Pancreas (tissue), 10 donors: Measurements from ENCODE around the gene ATIC. TPM values are rescaled to one million over a fixed set of nuclear protein-coding genes. Genes with fewer than 3 reads are reported as not detected.
"Not testable (repeated sequence)": the region's sequence is repeated elsewhere in the genome, so short reads cannot be mapped to it uniquely, and the experiment has no call there.

Source experiments
- ATAC-seq, 4 donors: fragments of 200-7000 bp; cut with Tn5 transposase; one replicate each; pipeline versions ENCODE4 v1.8.0 to v1.9.1; 2020; ENCODE audit warnings: mild to moderate bottlenecking in 4 of 4, moderate library complexity in 4 of 4
- DNase-seq, 6 donors: peaks; one replicate each; pipeline ENCODE4 v3.0.0-alpha.2; 2020
- FAIRE-seq: peaks from 2 replicates; lab custom pipeline; 2012; peaks lifted over from hg19 to GRCh38; lab: Jason Lieb, UNC
- H3K27ac ChIP-seq, 4 donors: fragments of 200-600 bp; sonication (generic); 1 replicate in 3 of 4; 2 replicates in 1 of 4; pipeline versions ENCODE4 v1.5.0 to v1.8.0; 2020
- H3K27me3 ChIP-seq, 4 donors: fragments of 200-600 bp; one replicate each; pipeline ENCODE4 v1.8.0; 2021
- H3K36me3 ChIP-seq, 3 donors: fragments of 200-600 bp; sonication (generic) in 1 of 3; one replicate each; pipeline versions ENCODE4 v1.5.0 to v1.8.0; 2020 to 2021
- H3K4me1 ChIP-seq, 3 donors: fragments of 200-600 bp; one replicate each; pipeline ENCODE4 v1.8.0; 2021
- H3K4me3 ChIP-seq, 4 donors: fragments of 200-600 bp; sonication (generic) in 2 of 4; one replicate each; pipeline versions ENCODE4 v1.5.0 to v1.8.0; 2020 to 2021
- H3K9me3 ChIP-seq, 4 donors: fragments of 200-600 bp; one replicate each; pipeline ENCODE4 v1.8.0; 2021
- WGBS, 2 donors: extraction: QIAGEN DNeasy Blood & Tissue Kit; methylation state at CpG; one replicate each; pipeline ENCODE4 v1.1.7; 2013; 5-methylcytosine and 5-hydroxymethylcytosine counted together
- intact Hi-C, 3 donors: fragments of 100-400 bp; cut with DNase I; formaldehyde crosslinking; loops; one replicate each; pipeline versions ENCODE4 v1.11.1 to v1.14.2; 2022
- polyA plus RNA-seq, 2 donors: library from polyadenylated mRNA; stranded (reverse); fragments of 200-250 nt; gene quantifications; one replicate each; pipeline ENCODE4 v1.2.3, GENCODE V29; 2013
- total RNA-seq, 6 donors: library from RNA; stranded (reverse); fragmentation: NEBNext Ultra II Directional in 4 of 6; extraction: Animal tissue kit (Norgen Biotek cat#: 25700) in 4 of 6; gene quantifications; one replicate each; pipeline versions ENCODE4 v1.2.1 to v1.2.4, GENCODE V29; 2021 to 2023
- TF ChIP-seq, protein P1 (sequence below), 4 donors: fragments of 200-600 bp; sonication (generic) in 3 of 4; IDR thresholded peaks; one replicate each; pipeline versions ENCODE4 v1.5.0 to v1.8.0; 2021; ENCODE audit warnings: antibody characterized with exemption in 4 of 4
- donor health status: healthy with polysubstance abuse.
- donor health status: DM: no; HTN: no; CAD: no; lungs with moderate emphysema.
- donor health status: DM: no; HTN: no; CAD: no.
- donor health status: control.
- donor health status: control.
- donor health status: Bipolar disorder and iron deficiency.
- donor health status: DM: yes; HTN: yes; CAD: no.
- donor health status: DM: no; HTN: no; CAD: no.
- donor health status: DM: no; HTN: no; CAD: no.
- donor health status: DM: yes; HTN: yes; CAD: no.

The ATIC gene
- total and polyA plus RNA-seq, 8 donors, result 38.6 to 73.2 (median 45.6) TPM

DNA sequence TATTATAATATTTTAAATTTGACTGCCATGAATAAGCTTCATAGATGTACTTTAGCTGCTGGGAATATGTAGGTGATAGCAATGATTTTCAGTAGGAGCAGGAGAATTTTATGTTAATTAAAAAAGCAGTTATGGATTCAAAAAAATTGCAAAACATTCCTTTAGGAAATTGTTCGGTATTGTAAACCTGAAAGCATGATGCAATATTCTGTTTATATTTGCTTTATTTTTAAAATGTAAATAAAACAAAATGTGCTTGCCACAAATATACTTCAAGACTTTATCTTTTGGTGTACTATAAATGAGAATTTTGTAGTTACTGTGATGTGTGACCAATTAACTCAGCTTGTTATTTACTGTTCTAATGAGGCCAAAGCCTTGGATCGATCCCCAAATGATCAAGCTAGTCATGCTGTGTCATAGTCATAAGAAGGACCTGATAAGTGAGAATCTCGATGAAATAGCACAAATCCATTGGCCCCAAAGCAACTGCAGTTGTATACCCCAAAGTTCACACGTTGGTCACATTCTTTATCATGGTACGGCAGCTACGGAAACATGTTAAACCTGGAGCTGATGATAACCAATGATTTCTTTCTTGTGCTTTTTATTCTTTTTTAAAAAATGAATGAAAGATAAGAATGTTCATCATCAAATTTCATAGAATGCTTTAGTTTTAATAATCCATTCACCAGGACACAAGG is 23.6 kb upstream of the ATIC start:
- DNase-seq, result no peak
- no peak overlapping the region for H3K27ac ChIP-seq
- no peaks in the 10 kb centered on the region for H3K27me3 ChIP-seq
- WGBS, 2 donors, result 64 to 70% methylated on average over 6 of the region's 6 CpGs
- no peak for FAIRE-seq
- H3K9me3 ChIP-seq, result no peaks in the 10 kb centered on the region
- intact Hi-C loops, result no loop called here
- no peak for ATAC-seq
- H3K4me3 ChIP-seq, result no peak overlapping the region
- TF ChIP-seq, protein P1, sequence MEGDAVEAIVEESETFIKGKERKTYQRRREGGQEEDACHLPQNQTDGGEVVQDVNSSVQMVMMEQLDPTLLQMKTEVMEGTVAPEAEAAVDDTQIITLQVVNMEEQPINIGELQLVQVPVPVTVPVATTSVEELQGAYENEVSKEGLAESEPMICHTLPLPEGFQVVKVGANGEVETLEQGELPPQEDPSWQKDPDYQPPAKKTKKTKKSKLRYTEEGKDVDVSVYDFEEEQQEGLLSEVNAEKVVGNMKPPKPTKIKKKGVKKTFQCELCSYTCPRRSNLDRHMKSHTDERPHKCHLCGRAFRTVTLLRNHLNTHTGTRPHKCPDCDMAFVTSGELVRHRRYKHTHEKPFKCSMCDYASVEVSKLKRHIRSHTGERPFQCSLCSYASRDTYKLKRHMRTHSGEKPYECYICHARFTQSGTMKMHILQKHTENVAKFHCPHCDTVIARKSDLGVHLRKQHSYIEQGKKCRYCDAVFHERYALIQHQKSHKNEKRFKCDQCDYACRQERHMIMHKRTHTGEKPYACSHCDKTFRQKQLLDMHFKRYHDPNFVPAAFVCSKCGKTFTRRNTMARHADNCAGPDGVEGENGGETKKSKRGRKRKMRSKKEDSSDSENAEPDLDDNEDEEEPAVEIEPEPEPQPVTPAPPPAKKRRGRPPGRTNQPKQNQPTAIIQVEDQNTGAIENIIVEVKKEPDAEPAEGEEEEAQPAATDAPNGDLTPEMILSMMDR (IDR thresholded peaks at IDR 0.05), result no peak
- no peaks in the 10 kb centered on the region for H3K4me1 ChIP-seq
- H3K36me3 ChIP-seq, result no peaks in the 10 kb centered on the region

DNA sequence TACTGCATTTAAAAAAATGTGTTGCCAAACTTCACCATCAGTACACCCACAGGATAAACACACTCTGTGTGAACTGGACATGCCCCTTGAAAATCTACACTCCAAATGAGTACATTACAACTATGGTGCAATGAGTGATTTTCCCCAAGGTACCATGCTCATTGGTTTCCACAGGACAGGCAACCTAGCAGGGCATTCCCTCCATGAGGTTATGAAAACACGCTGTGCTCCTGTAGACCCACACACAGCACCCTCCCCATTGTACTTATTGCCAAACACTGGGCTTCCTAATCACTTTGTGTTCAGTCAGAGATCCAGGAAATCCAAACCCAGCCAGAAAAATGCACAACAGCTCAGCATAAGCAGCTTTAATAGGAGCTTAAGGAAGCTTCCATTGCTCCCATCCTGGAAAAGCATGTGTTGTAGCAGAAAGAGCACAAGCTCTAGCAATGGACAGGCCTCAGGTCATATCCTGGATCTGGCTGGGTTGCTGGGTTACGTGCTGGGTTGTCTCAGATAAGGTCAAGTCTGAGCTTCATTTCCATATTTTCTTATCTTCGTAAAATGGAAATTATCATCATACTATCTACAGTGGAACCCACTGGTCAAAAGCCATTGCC is 20.8 kb upstream of the ATIC start:
- WGBS, 2 donors, result 77 to 78% methylated on average over 3 of the region's 3 CpGs
- Histone ChIP-seq H3K4me1 (no peaks in the 10 kb centered on the region), H3K27ac (no peak overlapping the region), H3K9me3 (no peaks in the 10 kb centered on the region), H3K4me3 (no peak overlapping the region), H3K27me3 (no peaks in the 10 kb centered on the region), H3K36me3 (no peaks in the 10 kb centered on the region)
- TF ChIP-seq, protein P1 (IDR thresholded peaks at IDR 0.05), result no peak
- no peak for FAIRE-seq
- ATAC-seq, result no peak
- intact Hi-C loops, result no loop called here
- no peak for DNase-seq

DNA sequence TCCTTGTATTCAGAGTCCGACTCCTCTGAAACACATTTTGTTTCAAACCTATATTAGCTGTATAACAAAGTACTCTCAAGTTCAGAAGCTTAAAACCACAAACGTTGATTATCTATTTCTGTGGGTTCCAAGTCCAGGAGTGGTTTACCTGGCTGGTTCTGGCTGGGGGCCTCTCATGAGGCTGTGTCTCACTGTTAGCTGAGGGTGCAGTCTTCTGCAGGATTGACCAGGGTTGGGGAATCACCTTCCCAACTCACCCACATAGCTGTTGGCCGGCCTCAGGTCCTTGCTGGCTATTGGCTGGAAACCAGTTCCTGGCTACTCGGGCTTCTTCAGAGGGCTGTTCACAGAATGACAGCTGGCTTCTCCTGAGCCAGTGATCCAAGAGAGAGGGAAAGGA is 18.0 kb upstream of the ATIC start:
- 74 to 76% methylated on average over 4 of the region's 4 CpGs for WGBS, 2 donors
- H3K36me3 ChIP-seq, result no peaks in the 10 kb centered on the region
- no peak overlapping the region for H3K4me3 ChIP-seq
- FAIRE-seq (no peak), DNase-seq (no peak), ATAC-seq (peak in 1 of 4 donors; percentile 51)
- intact Hi-C loops, result no loop called here
- TF ChIP-seq, protein P1 (IDR thresholded peaks at IDR 0.05), result no peak
- no peaks in the 10 kb centered on the region for H3K9me3 ChIP-seq
- no peak overlapping the region for H3K27ac ChIP-seq
- no peaks in the 10 kb centered on the region for H3K4me1 ChIP-seq
- H3K27me3 ChIP-seq, result no peaks in the 10 kb centered on the region

DNA sequence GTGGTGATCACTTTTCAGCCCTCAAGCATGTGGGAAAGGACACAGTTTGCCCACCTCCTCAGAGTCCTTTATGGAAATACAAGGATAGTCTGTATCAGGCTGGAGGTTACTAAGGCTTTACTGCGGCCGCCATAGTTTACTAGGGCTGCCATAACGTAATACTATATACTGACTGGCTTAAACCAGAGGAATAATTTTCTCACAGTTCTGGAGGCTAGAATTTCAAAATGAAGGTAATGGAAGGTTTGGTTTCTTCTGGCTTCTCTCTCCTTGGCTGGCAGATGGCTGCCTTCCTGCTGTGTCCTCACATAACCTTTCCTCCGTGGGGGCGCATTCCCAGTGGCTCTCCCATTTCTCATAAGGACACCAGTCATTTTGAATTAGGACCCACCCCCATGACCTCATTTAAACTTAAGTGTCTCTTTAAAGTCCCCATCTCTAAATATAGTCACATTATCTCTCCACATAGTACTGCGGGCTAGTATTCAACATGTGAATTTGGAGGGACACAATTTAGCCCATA is 12.5 kb upstream of the ATIC start:
- TF ChIP-seq, protein P1 (IDR thresholded peaks at IDR 0.05), result no peak
- no peak for FAIRE-seq

DNA sequence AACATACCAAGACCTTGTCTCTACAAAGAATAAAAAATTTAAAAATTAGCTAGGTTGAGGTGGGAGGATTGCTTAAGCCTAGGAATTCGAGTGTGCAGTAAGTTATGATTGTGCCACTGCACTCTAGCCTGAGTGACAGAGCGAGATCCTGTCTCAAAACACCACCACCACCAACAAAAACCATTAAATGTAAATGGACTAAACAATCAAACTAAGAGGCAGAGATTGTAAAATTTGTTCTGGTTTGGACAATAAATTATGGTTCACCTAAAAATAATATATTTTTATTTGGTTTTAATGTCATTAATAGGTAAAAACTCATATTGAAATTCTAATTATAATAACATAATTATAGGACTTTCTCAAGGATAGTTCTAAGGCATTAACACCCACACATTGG is 9.9 kb upstream of the ATIC start:
- ATAC-seq, result no peak
- no peak for DNase-seq
- 73 to 83% methylated on average over 2 of the region's 2 CpGs for WGBS, 2 donors

More for the DNA sequence above, 12.5 kb upstream of the ATIC start:
- Histone ChIP-seq H3K4me1 (no peaks in the 10 kb centered on the region), H3K36me3 (no peaks in the 10 kb centered on the region), H3K27ac (no peak overlapping the region), H3K9me3 (no peaks in the 10 kb centered on the region), H3K4me3 (no peak overlapping the region), H3K27me3 (no peaks in the 10 kb centered on the region)
- no peak for DNase-seq
- intact Hi-C loops, result no loop called here
- 90 to 94% methylated on average over 6 of the region's 6 CpGs for WGBS, 2 donors
- ATAC-seq, result no peak

DNA sequence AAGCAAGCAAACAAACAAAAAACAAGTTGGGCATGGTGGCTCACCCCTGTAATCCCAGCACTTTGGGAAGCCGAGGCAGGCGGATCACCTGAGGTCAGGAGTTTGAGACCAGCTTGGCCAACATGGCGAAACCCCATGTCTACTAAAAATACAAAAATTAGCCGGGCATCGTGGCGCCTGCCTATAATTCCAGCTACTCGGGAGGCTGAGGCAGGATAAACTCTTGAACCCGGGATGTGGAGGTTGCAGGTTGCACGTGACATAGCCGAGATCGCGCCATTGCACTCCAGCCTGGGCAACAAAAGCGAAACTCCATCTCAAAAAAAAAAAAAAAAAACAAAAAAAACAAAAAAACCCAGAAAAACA is 617 bp upstream of the ATIC start:
- H3K36me3 ChIP-seq, intact Hi-C loops, H3K27me3 ChIP-seq, FAIRE-seq, H3K9me3 ChIP-seq: not testable (repeated sequence)
- peak overlapping the region; percentile 76 to 91 (median 78) for H3K4me3 ChIP-seq
- 45 to 46% methylated on average over 13 of the region's 13 CpGs for WGBS, 2 donors
- H3K27ac ChIP-seq, result peak overlapping the region in 3 of 4 donors; percentile 68 to 82 (median 70)
- DNase-seq (peak in 2 of 6 donors; percentile 5 to 13), ATAC-seq (peak; percentile 3 to 24 (median 17))
- H3K4me1 ChIP-seq, result peaks cover 0 to 13% (median 0%) of the 10 kb centered on the region in 3 donors

More for the DNA sequence above, 9.9 kb upstream of the ATIC start:
- Histone ChIP-seq H3K27ac (no peak overlapping the region), H3K27me3 (no peaks in the 10 kb centered on the region), H3K36me3 (no peaks in the 10 kb centered on the region), H3K4me3 (no peak overlapping the region), H3K9me3 (no peaks in the 10 kb centered on the region), H3K4me1 (no peaks in the 10 kb centered on the region)
- intact Hi-C loops, result no loop called here
- no peak for FAIRE-seq
- TF ChIP-seq, protein P1 (IDR thresholded peaks at IDR 0.05), result no peak
